ENCODE data around the gene SMPX. TPM values are rescaled to one million over a fixed set of nuclear protein-coding genes. Genes with fewer than 3 reads are reported as not detected.

Gene SMPX
- total RNA-seq, 1 donor from 2014 or later, result not detected

GRCh38 chrX:21711129-21711847 is 46.6 kb downstream of the SMPX start:
- no peaks in the 10 kb centered on the region for H3K4me1 ChIP-seq (ENCODE audit: insufficient read depth, low read length)
- no peaks in the 10 kb centered on the region for H3K9me3 Mint-ChIP-seq (ENCODE audit: unreplicated experiment)
- H3K27me3 ChIP-seq (ENCODE audit: insufficient read depth, low read length), result no peaks in the 10 kb centered on the region
- DNase-seq (ENCODE audit: low read depth) (no peak), FAIRE-seq (no peak)
- no peaks in the 10 kb centered on the region for H3K9me3 ChIP-seq (ENCODE audit: insufficient read depth, low read depth, low read length)
- no peak overlapping the region for H3K27ac ChIP-seq (ENCODE audit: low read depth, low read length)
- no peak overlapping the region for H2AFZ ChIP-seq (ENCODE audit: low read depth, low read length)
- no peak overlapping the region for H3K9ac ChIP-seq (ENCODE audit: low read length)
- no peaks in the 10 kb centered on the region for H3K4me1 Mint-ChIP-seq (ENCODE audit: low read depth, unreplicated experiment)
- no peaks in the 10 kb centered on the region for H3K36me3 Mint-ChIP-seq (ENCODE audit: low read depth, unreplicated experiment)
- no peak overlapping the region for H3K4me2 ChIP-seq (ENCODE audit: low read length)
- no peak for TF ChIP-seq CTCF (IDR thresholded peaks at IDR 0.05; ENCODE audit: insufficient read depth, low read depth, low read length)
- no peak for TF ChIP-seq EZH2 (IDR thresholded peaks at IDR 0.05; ENCODE audit: insufficient read depth, low read length)
- no peaks in the 10 kb centered on the region for H3K27me3 Mint-ChIP-seq (ENCODE audit: low read depth, unreplicated experiment)
- no peaks in the 10 kb centered on the region for H3K36me3 ChIP-seq (ENCODE audit: insufficient read depth, low read length)
- no peak overlapping the region for H3K4me3 Mint-ChIP-seq (ENCODE audit: unreplicated experiment)
- no peak overlapping the region for H3K4me3 ChIP-seq (ENCODE audit: insufficient read depth, low read depth, low read length)
- no peak overlapping the region for H3K27ac Mint-ChIP-seq (ENCODE audit: unreplicated experiment)
- H4K20me1 ChIP-seq (ENCODE audit: insufficient read depth, low read length), result no peaks in the 10 kb centered on the region
- no peaks in the 10 kb centered on the region for H3K79me2 ChIP-seq (ENCODE audit: insufficient read depth, low read length)

GRCh38 chrX:21708116-21708515 is 49.8 kb downstream of the SMPX start:
- no peaks in the 10 kb centered on the region for H3K4me1 Mint-ChIP-seq (ENCODE audit: low read depth, unreplicated experiment)
- H3K27me3 Mint-ChIP-seq (ENCODE audit: low read depth, unreplicated experiment), result no peaks in the 10 kb centered on the region
- no peak overlapping the region for H3K4me3 Mint-ChIP-seq (ENCODE audit: unreplicated experiment)
- Histone ChIP-seq H3K36me3 (ENCODE audit: insufficient read depth, low read length) (no peaks in the 10 kb centered on the region), H3K27me3 (ENCODE audit: insufficient read depth, low read length) (no peaks in the 10 kb centered on the region), H3K9ac (ENCODE audit: low read length) (no peak overlapping the region), H2AFZ (ENCODE audit: low read depth, low read length) (no peak overlapping the region), H3K9me3 (ENCODE audit: insufficient read depth, low read depth, low read length) (no peaks in the 10 kb centered on the region), H3K79me2 (ENCODE audit: insufficient read depth, low read length) (no peaks in the 10 kb centered on the region), H3K4me2 (ENCODE audit: low read length) (no peak overlapping the region), H3K4me1 (ENCODE audit: insufficient read depth, low read length) (no peaks in the 10 kb centered on the region), H3K27ac (ENCODE audit: low read depth, low read length) (no peak overlapping the region), H3K4me3 (ENCODE audit: insufficient read depth, low read depth, low read length) (no peak overlapping the region), H4K20me1 (ENCODE audit: insufficient read depth, low read length) (no peaks in the 10 kb centered on the region)
- H3K9me3 Mint-ChIP-seq (ENCODE audit: unreplicated experiment), result no peaks in the 10 kb centered on the region
- no peaks in the 10 kb centered on the region for H3K36me3 Mint-ChIP-seq (ENCODE audit: low read depth, unreplicated experiment)
- FAIRE-seq (no peak), DNase-seq (ENCODE audit: low read depth) (no peak)
- no peak for TF ChIP-seq EZH2 (IDR thresholded peaks at IDR 0.05; ENCODE audit: insufficient read depth, low read length)
- TF ChIP-seq CTCF (IDR thresholded peaks at IDR 0.05; ENCODE audit: insufficient read depth, low read depth, low read length), result no peak
- H3K27ac Mint-ChIP-seq (ENCODE audit: unreplicated experiment), result no peak overlapping the region

- H4K20me1 ChIP-seq (ENCODE audit: insufficient read depth, low read length), result no peaks in the 10 kb centered on the region
- Mint-ChIP-seq H3K4me1 (ENCODE audit: low read depth, unreplicated experiment) (peaks cover 2% of the 10 kb centered on the region), H3K4me3 (ENCODE audit: unreplicated experiment) (no peak overlapping the region), H3K27me3 (ENCODE audit: low read depth, unreplicated experiment) (no peaks in the 10 kb centered on the region), H3K36me3 (ENCODE audit: low read depth, unreplicated experiment) (no peaks in the 10 kb centered on the region), H3K9me3 (ENCODE audit: unreplicated experiment) (no peaks in the 10 kb centered on the region), H3K27ac (ENCODE audit: unreplicated experiment) (no peak overlapping the region)
- no peaks in the 10 kb centered on the region for H3K79me2 ChIP-seq (ENCODE audit: insufficient read depth, low read length)
- H3K4me1 ChIP-seq (ENCODE audit: insufficient read depth, low read length), result peaks cover 3% of the 10 kb centered on the region
- no peaks in the 10 kb centered on the region for H3K27me3 ChIP-seq (ENCODE audit: insufficient read depth, low read length)
- no peak overlapping the region for H2AFZ ChIP-seq (ENCODE audit: low read depth, low read length)
- H3K4me3 ChIP-seq (ENCODE audit: insufficient read depth, low read depth, low read length), result no peak overlapping the region
- FAIRE-seq (peak; percentile 64), DNase-seq (ENCODE audit: low read depth) (no peak)
- H3K9ac ChIP-seq (ENCODE audit: low read length), result no peak overlapping the region
- no peaks in the 10 kb centered on the region for H3K9me3 ChIP-seq (ENCODE audit: insufficient read depth, low read depth, low read length)
- H3K36me3 ChIP-seq (ENCODE audit: insufficient read depth, low read length), result no peaks in the 10 kb centered on the region
- no peak for TF ChIP-seq EZH2 (IDR thresholded peaks at IDR 0.05; ENCODE audit: insufficient read depth, low read length)
- TF ChIP-seq CTCF (IDR thresholded peaks at IDR 0.05; ENCODE audit: insufficient read depth, low read depth, low read length), result no peak
- H3K4me2 ChIP-seq (ENCODE audit: low read length), result no peak overlapping the region
- H3K27ac ChIP-seq (ENCODE audit: low read depth, low read length), result no peak overlapping the region
Observed at GRCh38 chrX:21705225-21705624, 52.7 kb downstream of the SMPX start.
